ENCODE data around the gene ZNF593OS.

GRCh38 chr1:26162220-26162709, 9.4 kb downstream of the ZNF593OS start:
- TF ChIP-seq, protein P1, sequence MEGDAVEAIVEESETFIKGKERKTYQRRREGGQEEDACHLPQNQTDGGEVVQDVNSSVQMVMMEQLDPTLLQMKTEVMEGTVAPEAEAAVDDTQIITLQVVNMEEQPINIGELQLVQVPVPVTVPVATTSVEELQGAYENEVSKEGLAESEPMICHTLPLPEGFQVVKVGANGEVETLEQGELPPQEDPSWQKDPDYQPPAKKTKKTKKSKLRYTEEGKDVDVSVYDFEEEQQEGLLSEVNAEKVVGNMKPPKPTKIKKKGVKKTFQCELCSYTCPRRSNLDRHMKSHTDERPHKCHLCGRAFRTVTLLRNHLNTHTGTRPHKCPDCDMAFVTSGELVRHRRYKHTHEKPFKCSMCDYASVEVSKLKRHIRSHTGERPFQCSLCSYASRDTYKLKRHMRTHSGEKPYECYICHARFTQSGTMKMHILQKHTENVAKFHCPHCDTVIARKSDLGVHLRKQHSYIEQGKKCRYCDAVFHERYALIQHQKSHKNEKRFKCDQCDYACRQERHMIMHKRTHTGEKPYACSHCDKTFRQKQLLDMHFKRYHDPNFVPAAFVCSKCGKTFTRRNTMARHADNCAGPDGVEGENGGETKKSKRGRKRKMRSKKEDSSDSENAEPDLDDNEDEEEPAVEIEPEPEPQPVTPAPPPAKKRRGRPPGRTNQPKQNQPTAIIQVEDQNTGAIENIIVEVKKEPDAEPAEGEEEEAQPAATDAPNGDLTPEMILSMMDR (IDR thresholded peaks at IDR 0.05): no peak
- TF ChIP-seq EP300 (IDR thresholded peaks at IDR 0.05) (no peak), POLR2A (IDR thresholded peaks at IDR 0.05) (no peak), POLR2AphosphoS5 (IDR thresholded peaks at IDR 0.05) (no peak)

Measured in gastroesophageal sphincter (tissue), 3 donors.